ENCODE measurements around the gene KRTAP10-12.
A peak's percentile ranks its signal among the peaks of the same experiment; 100 is the strongest.
"Not testable (repeated sequence)": the region's sequence is repeated elsewhere in the genome, so short reads cannot be mapped to it uniquely, and the experiment has no call there.

KRTAP10-12 gene, protein sequence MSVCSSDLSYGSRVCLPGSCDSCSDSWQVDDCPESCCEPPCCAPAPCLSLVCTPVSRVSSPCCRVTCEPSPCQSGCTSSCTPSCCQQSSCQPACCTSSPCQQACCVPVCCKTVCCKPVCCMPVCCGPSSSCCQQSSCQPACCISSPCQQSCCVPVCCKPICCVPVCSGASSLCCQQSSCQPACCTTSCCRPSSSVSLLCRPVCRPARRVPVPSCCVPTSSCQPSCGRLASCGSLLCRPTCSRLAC

DNA sequence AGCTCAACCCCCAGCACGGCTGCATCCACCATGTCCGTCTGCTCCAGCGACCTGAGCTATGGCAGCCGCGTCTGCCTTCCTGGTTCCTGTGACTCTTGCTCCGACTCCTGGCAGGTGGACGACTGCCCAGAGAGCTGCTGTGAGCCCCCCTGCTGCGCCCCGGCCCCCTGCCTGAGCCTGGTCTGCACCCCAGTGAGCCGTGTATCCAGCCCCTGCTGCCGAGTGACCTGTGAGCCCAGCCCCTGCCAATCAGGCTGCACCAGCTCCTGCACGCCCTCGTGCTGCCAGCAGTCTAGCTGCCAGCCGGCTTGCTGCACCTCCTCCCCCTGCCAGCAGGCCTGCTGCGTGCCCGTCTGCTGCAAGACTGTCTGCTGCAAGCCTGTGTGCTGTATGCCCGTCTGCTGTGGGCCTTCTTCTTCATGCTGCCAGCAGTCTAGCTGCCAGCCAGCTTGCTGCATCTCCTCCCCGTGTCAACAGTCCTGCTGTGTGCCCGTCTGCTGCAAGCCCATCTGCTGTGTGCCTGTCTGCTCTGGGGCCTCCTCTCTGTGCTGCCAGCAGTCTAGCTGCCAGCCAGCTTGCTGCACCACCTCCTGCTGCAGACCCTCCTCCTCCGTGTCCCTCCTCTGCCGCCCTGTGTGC is at the start of gene KRTAP10-12:
Gene KRTAP10-12 (plus strand): TSS at position 1 of the 639 bp plus-strand sequence. CDS start 30 bp downstream, at position 31.
- not testable (repeated sequence) for DNase-seq

DNA sequence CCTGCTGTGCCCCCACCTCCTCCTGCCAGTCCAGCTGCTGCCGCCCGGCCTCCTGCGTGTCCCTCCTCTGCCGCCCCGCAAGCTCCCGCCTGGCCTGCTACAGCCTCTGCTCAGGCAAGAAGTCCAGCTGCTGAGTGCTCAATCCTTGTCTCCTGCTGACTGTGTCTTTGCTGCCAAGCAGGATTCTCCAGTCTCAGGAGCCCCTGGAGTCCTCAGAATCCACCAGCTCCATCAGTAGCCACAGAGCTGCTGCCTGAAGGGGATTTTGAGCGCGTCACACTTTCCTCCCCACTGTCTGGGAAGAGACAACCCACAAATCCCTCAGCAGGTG is 49.8 kb upstream of the KRTAP10-12 start:
- DNase-seq = no peak

DNA sequence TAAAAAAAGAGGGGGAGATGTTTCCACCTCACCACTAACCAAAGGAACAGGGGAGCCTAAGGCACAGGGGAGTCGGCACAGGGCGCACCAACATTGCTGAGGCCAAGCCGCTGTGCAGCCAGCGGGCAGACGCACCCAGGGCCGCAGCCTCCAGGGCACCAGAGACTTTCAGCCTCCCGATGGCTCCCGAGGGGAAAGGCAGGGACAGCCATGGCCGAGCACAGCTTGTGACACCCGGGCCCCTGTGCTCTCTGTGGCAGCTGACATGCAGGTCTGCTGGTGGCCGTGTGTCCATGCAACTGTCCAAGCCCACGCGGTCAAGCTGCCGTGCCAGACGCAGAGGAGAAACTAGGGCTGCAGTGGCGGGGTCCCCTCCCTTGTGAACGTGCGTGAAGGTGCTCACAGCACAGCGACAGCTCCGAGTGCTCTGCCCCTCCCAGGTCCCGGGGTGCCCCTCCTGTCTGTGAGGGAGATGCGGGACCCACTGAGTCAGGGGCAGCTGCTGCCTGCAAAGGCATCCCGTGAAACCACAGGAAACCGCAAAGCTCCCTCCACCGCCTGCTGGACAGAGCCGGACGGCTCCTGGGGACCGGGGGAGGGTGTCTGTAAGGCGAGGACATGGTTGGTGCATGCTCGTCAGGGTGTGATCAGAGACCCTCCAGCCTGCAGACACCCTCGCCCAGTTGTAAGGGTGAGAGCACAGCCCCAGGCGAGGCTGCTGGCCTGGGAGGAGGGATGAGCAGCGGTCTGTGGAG is 48.2 kb upstream of the KRTAP10-12 start:
- DNase-seq = no peak

DNA sequence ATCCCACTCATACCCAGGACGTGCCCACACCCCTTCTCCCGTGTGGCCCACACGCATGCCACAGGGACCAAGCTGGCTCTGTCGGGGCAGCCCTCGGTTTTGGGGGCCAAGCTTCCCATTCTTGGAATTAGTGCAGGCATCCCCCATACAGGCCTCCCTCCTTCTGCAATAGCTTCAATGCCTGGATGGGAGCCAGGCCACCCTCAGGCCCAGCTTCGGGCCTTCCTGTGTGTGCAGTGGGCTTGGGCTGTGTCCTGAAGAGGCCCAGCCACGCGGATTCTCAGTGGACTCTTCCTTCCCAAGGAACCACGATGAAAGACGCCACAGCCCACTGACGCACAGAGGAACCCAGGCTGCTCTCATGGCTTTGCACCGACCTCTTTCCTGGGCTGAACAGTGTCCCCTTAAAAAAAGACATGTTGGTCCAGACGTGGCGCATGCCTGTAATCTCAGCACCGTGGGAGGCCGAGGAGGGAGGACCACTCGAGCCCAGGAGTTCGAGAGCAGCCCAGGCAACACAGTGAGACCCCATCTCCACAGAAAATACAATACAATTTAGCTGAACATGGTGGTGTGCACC is 47.4 kb upstream of the KRTAP10-12 start:
- no peak for DNase-seq

DNA sequence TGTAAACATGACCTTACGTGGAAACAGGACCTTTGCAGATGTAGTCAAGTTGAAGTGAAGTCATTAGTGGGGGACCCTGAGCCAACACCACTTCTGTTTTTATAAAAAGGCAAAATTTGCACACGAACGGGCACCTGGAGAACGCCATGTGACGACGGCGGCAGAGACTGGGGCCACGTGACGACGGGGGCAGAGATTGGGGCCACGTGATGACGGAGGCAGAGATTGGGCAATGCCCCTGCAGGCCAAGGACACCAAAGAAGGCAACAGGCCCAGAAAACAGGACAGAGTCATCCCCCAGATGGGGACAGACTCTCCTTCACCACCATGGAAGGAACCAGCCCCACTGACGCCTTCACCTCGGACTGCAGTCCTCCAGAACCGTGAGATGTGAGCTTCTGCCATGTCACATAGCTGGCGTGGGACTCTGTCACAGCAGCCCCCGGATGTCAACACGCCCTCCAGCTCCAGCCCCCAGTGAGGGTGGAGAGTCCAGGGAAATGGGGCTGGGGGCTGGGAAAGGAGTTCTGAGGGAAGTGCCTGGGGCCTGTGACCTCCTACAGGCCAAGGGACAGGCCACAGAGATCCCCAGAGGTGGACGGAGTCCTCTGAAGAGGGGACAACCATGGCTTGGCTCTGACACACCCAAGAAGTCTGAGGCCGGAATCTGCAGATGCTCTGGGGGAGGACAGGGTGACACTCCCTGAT is 46.6 kb upstream of the KRTAP10-12 start:
- no peak for DNase-seq

DNA sequence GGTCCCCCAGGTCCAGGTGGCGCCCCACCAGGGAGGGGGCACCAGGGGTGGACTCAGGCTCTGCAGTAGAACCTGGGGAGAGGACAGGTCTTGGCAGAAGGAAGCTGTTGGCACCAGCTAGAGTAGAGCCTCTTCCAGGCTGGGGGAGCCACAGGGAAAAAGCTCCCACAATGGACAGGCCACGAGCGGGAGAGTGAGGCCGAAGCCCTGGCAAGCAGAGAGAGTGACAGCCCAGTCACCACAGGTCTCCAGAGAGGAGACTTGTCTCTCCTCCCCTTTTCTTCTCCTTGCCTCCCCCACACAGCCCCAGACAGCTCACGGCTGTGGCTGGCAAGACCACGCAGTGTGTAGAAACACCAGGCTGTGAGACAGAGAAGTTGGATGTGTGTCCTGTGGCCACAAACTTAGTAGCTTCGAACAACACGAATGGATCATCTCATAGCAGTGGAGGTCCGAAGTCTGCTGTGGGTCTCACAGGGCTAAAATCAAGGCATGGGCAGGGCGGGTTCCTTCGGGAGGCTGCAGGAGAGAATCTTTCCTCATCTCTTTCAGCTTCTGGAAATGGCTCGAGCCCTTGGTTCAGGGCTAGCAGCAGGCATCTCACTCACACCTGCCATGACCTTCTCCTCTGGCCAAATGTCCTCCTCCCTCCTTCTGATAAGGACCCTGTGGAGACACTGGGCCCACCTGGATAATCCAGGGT is 45.8 kb upstream of the KRTAP10-12 start:
- no peak for DNase-seq

DNA sequence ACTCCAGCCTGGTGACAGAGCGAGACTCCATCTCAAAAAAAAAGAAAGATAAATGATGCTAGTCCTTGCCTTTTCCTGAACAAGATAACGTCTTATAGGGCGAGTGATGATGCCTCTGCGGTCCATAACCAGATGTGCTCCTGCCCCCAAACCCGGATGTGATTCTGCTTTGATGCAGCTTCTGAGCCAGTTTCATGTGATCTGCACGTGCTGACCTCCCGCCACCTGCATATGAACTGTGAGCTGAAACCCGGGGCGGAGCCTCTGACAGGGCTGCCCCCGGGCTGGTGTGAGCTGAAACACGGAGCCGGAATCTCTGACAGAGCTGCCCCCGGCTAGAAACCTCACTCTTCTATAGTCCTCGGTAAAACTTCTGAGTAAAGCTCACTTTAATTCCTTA is 43.8 kb upstream of the KRTAP10-12 start:
- DNase-seq = no peak

DNA sequence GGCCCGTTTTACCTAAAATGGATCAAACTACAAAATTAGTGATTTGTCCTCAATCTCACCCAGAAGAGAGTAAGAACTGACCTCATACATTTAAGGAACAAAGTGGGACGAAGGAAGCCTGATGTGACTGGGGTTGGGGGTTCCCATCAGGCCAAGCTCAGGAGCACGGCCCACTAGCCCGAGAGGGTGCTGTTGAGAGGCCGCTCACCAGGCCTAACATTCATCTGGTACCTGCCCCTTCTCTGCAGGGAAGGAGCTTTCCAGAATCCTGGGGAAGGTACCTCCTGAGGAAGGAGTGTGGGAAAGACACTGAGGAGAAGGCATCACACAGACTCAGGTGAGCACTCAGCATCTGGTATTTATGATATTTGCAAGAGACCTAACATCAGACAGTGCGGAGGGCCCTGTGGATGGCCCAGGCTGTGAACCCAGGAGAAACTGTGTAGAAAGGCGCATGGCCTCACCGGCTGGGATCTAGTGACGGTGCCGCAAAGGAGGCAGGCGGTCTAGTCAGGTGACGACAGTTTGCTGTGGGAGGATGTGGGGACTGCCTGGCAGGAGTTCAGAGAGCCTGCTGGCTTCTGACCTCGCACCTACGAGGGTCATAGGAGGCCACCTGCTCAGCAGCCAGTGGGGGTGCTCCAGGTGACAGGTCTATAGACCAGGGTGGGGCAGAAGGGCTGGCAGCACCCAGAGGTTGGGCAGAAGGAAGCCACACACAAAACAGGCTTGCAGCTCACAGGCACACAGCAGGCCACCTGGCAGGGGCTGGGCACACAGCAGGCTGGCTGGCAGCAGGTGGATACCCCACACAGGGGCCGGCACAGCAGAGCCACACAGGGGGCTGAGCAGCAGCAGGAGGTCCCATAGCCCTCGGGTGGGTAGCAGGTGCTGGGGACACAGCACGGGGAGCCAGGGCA is 43.1 kb upstream of the KRTAP10-12 start:
- DNase-seq = peak; percentile 67

DNA sequence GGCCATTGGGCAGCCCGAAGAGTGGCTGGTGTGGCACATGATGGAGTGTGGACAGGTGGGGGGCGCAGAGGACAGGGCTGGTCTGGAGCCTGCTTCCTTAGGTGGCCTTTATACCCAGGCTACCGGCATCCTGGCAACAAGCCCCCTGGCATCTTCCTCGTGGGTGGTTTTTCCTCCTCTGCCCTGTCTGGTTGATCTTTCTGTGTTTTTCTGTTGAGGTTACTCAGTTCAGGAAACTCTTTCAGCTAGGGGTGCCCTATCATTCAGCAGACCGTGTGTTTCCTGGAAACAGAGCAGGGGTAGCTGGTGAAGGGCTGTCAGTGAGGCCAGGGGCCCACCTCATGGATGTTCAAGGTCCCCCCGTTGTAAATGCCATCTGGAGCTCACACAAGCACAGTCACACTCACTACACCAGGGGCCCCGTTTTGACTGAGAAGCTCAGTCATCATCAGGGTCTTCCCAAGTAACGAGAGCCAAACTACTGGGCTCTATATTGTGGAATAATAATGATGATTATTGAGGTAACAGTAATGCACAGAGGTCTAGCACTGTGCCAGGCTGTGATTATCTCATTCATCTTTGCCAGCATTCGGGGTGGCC is 42.3 kb upstream of the KRTAP10-12 start, which contains the start of gene KRTAP12-4:
Gene KRTAP12-4 (minus strand): TSS at position 84 of the 600 bp plus-strand sequence. CDS start 45 bp downstream, at position 39.
- DNase-seq = no peak

DNA sequence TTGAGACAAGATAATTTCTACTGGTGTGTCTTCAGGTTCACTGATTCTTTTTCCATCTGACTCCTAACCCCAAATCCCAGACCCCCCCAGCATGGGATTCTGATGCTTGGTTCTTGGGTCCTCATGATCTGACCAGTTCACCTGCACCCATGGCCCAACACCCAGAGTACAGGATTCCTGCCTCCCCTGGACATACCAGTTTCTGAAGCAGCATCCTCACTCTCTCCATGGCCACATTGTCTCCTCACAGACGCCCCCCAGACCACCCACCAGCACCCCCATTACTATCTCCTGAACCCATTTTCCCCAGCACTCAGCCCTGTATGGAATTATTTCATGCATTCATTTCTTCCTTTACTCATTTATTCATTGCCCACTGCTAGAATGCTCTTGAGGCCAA is 40.1 kb upstream of the KRTAP10-12 start:
- no peak for DNase-seq

DNA sequence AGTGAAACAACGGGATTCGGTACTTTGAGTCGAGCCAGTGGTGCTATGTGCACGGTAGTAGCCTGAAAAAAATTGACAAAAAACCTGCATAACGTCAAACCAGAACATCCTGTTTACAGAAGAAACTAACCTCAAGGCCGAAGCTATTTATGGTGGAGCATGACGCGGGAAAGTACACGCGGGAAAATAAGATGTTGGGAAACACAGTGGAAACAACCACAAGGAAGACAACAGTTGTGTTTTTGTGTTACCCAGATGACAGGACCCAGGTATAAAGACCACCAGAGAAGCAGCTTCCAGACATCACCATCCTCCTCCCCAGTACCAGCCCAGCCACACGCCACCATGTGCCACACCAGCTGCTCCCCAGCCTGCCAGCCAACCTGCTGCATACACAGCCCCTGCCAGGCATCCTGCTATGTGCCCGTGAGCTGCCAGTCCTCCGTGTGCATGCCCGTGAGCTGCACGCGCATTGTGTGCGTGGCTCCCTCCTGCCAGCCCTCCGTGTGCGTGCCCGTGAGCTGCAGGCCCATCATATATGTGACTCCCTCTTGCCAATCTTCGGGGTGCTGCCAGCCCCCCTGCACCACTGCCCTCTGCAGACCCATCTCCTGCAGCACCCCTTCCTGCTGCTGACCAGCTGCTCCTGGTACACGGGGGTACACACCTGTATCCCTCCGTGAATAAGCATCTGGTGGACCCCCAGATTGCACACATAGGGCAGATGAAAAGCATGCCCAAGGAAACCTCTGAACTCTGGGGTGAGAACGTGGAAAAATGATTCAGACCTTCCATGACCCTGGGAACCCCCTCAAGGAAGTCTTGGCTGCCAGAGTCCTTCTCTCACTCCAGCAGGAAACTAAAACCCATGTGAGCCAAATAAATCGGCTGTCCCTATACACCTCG is 39.1 kb upstream of the KRTAP10-12 start, which contains the start of gene KRTAP12-3:
Gene KRTAP12-3 (plus strand): TSS at position 298 of the 906 bp plus-strand sequence. CDS start 48 bp downstream, at position 346.
- DNase-seq = peak; percentile 64

DNA sequence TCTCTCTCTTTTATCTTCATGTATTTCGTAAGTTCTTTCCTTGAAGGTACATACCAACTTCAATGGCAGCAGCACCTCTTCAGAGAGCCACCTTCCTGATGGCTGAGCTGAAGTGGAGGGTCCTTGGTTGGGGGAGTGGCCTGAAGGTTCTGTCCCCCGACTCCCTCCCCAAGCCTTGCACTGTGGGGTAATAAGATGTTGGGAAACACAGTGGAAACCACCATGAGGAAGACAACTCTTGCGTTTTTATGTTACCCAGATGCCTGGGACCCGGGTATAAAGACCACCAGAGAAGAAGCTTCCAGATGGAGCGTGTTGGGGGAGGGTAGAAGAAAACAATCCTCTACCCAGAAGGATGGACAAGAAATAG is 38.4 kb upstream of the KRTAP10-12 start:
- no peak for DNase-seq

DNA sequence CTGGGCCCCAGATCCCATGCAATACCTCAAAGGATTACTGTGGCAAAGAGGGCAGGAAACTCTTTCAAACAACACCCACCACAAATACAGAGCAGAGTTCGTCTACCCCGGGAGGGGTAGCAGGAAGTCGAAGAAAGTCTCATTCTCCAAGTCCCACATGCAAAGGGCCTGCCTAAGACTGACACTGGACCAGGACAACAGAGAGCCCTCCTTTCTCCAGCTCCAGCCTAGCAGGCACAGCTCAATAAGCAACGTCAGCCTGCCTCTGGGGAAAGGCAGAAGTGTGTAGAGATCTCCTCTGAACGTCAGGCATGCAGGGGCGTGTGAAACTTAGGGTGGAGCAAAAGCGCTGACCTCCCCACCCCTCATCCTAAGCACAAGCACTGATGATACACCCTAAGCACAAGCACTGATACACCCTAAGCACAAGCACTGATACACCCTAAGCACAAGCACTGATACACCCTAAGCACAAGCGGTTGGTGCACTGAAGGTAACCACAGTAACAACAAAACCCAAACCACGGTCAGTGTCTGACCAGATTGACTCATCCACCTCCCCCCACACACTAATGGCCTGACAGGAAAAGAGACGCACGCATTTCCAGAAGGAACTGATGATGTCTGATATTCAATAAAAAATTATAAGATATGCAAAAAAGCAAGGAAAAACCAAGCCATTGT is 37.9 kb upstream of the KRTAP10-12 start:
- DNase-seq = no peak

DNA sequence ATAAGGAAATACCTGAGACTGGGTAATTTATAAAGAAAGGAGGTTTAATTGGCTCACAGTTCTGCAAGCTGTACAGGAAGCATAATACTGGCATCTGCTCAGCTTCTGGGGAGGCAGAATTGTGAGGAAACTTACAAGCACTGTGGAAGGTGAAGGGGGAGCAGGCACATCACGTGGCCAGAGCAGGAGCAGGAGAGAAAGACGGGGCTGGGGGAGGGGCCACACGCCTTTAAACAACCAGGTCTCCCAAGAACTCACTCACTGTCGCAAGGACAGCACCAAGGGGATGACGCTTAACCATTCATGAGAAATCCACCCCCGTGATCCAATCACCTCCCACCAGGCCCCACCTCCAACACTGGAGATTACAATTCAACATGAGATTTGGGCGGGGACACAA is 35.4 kb upstream of the KRTAP10-12 start:
- DNase-seq = not testable (repeated sequence)

DNA sequence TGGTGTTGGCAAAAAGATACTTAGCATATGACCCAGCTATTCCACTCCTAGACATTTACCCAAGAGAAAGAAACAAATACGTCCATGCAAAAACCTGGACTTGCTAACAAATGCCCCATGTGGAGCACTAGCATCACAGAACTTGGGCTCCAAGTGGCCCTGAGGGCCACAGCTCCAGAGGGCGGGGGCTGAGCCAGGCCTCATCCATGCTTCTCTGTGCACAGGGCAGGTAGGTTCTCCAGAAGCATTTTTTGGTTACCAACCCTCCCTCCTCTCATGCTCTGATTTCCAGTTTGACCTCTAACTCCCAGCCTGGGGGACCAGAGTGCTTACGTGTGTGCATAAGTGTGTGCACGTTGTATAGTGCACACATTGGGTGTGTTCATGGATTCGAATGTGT is 32.3 kb upstream of the KRTAP10-12 start:
- DNase-seq = no peak

DNA sequence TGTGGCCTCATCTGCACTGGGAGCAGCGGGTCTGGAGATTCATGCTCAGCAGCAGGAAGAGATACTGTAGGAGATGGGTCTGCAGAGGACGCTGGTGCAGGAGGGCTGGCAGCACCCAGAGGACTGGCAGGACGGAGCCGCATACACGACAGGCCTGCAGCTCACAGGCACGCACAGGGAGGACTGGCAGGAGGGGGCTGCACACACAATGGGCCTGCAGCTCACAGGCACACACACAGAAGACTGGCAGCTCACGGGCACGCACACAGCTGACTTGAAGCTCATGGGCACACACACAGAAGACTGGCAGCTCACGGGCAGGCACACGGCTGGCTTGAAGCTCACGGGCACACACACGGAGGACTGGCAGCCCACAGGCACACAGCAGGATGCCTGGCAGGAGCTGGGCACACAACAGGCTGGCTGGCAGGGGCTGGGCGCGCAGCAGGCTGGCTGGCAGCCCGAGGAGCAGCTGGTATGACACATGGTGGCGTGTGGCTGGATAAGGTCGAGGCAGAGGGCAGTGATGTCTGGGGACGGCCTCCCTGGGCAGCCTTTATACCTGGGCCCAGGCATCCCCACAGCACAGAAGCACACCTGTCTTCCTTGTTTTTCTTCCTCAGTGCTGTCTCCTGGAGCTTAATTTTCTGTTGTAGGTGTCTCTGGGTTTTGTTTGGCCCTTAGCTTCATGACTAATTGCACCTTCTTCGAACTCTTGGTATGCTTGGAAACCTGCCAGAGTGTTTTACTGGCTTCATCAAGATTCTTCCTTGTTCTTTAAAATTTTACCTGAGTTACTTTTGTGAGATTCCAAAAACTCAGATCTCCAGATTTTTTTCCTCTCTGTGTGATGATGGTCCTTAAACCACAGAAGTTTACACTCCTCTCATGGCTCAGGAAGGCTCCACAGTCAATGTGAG is 30.3 kb upstream of the KRTAP10-12 start, which contains the start of gene KRTAP12-2:
Gene KRTAP12-2 (minus strand): TSS at position 527 of the 920 bp plus-strand sequence. CDS start 41 bp downstream, at position 486.
- no peak for DNase-seq

DNA sequence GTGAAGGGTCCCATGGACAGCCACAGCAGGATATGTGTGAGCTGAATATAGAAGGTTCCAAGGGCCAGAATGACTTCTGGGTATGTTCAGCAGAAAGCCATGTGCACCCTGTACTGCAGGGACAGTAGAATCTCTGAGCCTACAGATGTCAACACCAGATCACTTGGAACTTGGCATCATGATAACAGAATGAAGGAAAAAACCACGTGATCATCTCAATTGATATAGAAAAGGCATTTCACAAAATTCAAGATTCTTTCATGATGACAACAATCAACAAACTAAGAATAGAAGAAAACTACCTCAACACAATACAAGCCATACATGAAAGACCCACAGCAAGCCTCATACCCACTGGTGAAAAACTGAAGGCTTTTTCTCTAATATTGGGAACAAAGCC is 29.4 kb upstream of the KRTAP10-12 start:
- no peak for DNase-seq

Data from activated CD4-positive, alpha-beta T cell treated with anti-CD3 and anti-CD28 coated beads, Interleukin-2, amount 50 U/mL, for 1 hour (primary cell).